HPDE6-E6E7 (cell line): ENCODE measurements around the gene IFIT3.
"Not testable (repeated sequence)": the region's sequence is repeated elsewhere in the genome, so short reads cannot be mapped to it uniquely, and the experiment has no call there.

Experiments
- DNase-seq: peaks from one replicate; pipeline ENCODE4 v3.0.0; 2011; ENCODE audit warnings: missing footprints; ENCODE audit errors: extremely low spot score

IFIT3 gene

DNA sequence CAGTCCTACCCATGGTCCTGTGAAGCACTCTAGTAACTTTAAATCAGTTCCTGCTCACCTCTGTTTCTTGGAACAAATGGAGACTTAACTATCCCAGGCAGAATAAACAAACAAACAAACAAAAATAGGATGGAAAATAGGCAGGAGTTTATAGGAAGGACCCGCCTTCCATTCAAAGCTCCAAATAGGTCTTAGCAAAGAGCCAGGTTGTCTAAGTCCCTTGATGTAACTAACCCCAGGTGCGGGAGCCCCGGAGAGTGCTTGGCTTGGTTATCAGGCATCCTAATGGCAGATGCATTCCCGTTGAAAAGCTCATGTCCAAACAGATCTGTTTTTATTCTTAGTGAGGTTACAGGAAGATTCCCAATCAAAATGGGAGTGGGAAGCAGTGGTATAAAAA, 23.8 kb upstream of the IFIT3 start:
- DNase-seq, result no peak

GRCh38 chr10:89304446-89304845, 23.4 kb upstream of the IFIT3 start:
- DNase-seq, result no peak

GRCh38 chr10:89304925-89305324, 22.9 kb upstream of the IFIT3 start:
- no peak for DNase-seq

DNA sequence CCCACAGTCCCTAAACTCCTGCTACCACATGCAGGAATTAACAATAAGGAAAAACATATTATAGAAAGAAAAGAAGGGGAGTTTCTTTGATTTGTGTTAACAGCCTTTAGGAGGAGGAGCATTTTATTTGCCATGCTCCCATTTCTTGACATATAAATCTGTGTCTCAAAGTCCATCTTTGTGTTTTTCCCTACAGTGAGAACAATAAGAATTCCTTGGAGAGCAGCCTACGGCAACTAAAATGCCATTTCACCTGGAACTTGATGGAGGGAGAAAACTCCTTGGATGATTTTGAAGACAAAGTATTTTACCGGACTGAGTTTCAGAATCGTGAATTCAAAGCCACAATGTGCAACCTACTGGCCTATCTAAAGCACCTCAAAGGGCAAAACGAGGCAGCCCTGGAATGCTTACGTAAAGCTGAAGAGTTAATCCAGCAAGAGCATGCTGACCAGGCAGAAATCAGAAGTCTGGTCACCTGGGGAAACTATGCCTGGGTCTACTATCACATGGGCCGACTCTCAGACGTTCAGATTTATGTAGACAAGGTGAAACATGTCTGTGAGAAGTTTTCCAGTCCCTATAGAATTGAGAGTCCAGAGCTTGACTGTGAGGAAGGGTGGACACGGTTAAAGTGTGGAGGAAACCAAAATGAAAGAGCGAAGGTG, 21.9 kb upstream of the IFIT3 start:
- no peak for DNase-seq

DNA sequence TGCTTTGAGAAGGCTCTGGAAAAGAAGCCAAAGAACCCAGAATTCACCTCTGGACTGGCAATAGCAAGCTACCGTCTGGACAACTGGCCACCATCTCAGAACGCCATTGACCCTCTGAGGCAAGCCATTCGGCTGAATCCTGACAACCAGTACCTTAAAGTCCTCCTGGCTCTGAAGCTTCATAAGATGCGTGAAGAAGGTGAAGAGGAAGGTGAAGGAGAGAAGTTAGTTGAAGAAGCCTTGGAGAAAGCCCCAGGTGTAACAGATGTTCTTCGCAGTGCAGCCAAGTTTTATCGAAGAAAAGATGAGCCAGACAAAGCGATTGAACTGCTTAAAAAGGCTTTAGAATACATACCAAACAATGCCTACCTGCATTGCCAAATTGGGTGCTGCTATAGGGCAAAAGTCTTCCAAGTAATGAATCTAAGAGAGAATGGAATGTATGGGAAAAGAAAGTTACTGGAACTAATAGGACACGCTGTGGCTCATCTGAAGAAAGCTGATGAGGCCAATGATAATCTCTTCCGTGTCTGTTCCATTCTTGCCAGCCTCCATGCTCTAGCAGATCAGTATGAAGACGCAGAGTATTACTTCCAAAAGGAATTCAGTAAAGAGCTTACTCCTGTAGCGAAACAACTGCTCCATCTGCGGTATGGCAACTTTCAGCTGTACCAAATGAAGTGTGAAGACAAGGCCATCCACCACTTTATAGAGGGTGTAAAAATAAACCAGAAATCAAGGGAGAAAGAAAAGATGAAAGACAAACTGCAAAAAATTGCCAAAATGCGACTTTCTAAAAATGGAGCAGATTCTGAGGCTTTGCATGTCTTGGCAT, 21.1 kb upstream of the IFIT3 start:
- no peak for DNase-seq

DNA sequence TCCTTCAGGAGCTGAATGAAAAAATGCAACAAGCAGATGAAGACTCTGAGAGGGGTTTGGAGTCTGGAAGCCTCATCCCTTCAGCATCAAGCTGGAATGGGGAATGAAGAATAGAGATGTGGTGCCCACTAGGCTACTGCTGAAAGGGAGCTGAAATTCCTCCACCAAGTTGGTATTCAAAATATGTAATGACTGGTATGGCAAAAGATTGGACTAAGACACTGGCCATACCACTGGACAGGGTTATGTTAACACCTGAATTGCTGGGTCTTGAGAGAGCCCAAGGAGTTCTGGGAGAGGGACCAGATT, 20.6 kb upstream of the IFIT3 start:
- DNase-seq, result no peak

- DNase-seq, result no peak
These were observed 19.5 kb upstream of the IFIT3 start for GRCh38 chr10:89308266-89308665.

GRCh38 chr10:89308736-89309135, 19.1 kb upstream of the IFIT3 start:
- no peak for DNase-seq

DNA sequence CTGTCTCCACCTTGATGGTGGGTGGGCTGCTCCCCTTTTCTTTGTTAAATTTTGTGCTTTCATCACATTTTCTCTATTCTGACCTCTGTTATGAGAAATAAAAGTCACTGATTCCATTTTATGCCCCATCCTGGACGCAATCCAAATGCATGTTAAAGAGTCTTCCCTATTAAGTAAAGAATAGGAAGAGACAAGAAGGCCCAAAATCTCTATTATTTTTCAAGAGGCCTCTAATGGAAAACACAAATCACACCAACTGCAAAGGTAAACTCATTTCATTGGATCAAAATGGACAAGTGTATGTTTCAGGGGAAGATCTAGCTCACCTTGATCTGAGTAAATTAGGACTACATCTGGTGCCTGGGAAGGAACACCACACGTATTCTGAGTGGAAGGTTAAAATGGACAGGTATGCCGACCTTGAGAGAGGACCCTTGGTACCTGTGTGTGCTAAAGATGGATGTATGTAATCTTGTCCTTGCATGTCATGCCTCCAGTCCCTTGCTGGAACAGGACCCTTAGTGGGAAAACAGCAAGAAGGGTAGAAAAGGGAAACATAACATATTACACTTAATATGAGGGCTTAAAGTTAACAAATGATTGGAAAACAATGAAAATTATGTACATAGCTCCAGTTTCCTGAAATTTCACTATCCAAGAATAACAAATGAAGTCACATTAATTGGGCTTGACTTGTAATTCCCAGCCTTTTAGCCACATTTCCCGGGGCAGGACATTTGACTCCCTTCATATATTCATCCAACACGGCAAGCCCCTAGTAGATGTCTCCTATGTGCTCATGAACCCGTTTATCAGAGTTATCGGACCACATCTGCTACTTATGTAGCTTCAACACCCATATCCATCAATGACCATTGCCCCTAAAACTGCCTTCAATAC, 18.4 kb upstream of the IFIT3 start:
- DNase-seq, result no peak

- no peak for DNase-seq
These were observed 17.5 kb upstream of the IFIT3 start for GRCh38 chr10:89310056-89310893.

GRCh38 chr10:89312973-89313372, 14.8 kb upstream of the IFIT3 start:
- DNase-seq, result no peak

DNA sequence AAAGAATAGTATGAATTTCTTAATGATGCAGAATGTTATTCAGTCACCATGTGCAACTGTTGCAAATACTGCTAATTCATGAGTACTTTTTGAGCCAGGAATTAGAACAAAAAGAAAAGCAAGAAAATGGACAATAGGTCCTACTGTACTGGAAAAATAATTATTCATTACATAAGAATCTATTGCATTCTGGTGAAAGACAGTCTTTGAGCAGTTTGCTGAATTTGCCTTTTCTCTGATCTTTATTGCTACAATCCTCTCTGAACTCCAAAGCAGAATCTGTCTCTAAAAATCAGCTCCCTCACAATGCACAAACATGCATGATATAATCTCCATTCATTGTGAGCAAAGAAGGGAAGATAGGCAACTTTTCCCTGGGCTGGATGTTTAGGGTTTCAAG, 13.1 kb upstream of the IFIT3 start:
- DNase-seq, result no peak

- not testable (repeated sequence) for DNase-seq
These were observed 9.8 kb upstream of the IFIT3 start for GRCh38 chr10:89318047-89318446.

- not testable (repeated sequence) for DNase-seq
These were observed 2.7 kb upstream of the IFIT3 start for GRCh38 chr10:89325081-89325480.

GRCh38 chr10:89325856-89326255, 1.9 kb upstream of the IFIT3 start:
- DNase-seq, result not testable (repeated sequence)

DNA sequence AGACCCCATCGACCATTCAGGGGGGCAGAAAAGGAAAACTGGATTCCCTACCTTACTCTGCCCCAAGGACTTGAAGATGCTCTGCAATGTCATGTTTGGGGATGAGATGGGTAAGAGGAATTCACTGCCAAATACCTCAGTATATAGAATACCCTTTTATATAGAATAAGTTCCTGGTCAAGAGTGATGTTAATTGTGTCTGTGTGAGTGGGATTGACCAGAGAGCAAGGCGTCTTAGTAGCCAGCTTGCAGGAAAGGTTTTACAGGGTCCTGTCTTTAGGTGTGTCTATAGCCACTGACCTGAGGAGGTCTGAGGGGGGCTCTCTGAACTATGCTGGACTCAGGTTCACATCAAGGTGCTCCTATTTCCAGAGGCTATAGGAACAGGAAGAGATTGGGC, 1.4 kb downstream of the IFIT3 start:
- DNase-seq, result no peak

- not testable (repeated sequence) for DNase-seq
These were observed 2.2 kb downstream of the IFIT3 start for GRCh38 chr10:89330014-89330413.

- no peak for DNase-seq
These were observed 2.9 kb downstream of the IFIT3 start for GRCh38 chr10:89330537-89331212.

DNA sequence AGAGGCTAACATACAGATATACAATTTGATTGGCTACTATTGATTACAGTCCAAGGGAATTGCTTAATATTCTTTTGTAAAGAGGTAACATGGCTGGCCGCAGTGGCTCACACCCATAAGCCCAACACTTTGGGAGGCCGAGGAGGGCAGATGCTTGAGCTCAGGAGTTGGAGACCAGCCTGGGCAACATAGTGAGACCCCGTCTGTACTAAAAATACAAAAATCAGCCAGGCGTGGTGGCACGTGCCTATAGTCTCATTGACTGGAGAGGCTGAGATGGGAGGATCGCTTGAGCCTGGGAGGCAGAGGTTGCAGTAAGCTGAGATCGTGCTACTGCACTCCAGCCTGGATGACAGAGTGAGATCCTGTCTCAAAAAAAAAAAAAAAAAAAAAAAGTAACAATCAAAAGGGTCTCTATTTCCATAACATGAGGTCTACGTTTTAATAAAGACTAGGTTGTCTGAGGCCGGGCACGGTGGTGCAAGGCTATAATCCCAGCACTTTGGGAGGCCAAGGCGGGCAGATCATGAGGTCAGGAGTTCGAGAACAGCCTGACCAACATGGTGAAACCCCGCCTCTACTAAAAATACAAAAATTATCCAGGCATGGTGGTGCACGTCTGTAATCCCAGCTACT, 3.8 kb downstream of the IFIT3 start:
- DNase-seq, result not testable (repeated sequence)

DNA sequence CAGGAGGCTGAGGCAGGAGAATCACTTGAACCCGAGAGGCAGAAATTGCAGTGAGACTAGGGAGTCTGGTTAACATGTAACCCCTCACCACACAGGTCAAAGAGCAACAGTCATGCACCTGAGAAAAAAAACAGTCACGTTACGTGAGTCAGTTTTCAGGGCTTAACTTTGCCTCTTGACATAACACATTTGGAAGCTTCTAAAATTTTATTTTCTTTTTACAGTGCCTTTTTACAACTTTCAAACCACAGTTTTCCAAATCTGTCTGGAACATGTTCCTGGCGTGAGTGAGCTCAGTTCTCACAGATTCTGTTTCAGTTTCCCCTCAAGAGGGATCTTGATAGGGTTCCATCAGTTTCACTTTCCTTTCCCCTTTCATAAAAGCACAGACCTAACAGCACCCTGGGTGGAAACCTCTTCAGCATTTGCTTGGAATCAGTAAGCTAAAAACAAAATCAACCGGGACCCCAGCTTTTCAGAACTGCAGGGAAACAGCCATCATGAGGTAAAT, 4.4 kb downstream of the IFIT3 start:
- DNase-seq, result no peak
